ENCODE results near the gene PSENEN.

DNA sequence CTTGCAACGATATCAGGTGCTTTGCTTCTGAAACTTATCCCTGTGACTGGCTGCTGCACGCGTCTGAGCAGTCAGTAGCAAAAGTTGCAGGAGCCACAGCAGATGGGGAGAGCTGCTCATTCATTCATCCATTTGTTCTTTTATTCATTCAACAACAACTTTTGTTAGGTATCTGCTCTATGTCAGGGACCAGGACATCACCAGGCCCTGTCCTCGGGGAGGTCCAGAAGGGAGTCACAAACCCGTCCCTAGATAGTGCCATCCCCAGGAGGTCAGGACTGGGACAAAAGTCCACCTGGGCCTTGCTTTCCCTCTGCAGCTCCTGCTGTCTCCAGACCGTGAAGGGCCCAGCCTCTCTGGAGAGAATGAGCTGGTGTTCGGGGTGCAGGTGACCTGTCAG, 32.5 kb downstream of the PSENEN start:
- TF ChIP-seq, protein P1, sequence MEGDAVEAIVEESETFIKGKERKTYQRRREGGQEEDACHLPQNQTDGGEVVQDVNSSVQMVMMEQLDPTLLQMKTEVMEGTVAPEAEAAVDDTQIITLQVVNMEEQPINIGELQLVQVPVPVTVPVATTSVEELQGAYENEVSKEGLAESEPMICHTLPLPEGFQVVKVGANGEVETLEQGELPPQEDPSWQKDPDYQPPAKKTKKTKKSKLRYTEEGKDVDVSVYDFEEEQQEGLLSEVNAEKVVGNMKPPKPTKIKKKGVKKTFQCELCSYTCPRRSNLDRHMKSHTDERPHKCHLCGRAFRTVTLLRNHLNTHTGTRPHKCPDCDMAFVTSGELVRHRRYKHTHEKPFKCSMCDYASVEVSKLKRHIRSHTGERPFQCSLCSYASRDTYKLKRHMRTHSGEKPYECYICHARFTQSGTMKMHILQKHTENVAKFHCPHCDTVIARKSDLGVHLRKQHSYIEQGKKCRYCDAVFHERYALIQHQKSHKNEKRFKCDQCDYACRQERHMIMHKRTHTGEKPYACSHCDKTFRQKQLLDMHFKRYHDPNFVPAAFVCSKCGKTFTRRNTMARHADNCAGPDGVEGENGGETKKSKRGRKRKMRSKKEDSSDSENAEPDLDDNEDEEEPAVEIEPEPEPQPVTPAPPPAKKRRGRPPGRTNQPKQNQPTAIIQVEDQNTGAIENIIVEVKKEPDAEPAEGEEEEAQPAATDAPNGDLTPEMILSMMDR (IDR thresholded peaks at IDR 0.05), result no peak
- no peak for TF ChIP-seq POLR2A (IDR thresholded peaks at IDR 0.05)
